KOPT-K1 (cell line): Measurements from ENCODE around the gene P4HB.

Experiments used
- H3K27ac ChIP-seq: fragments of 200-600 bp; sonication (generic); 2 replicates; pipeline ENCODE4 v1.5.1; 2016; ENCODE audit warnings: antibody characterized with exemption, mild to moderate bottlenecking, low read depth, low read length; ENCODE audit not compliant: poor library complexity, severe bottlenecking
- H3K36me3 ChIP-seq: fragments of 200-600 bp; sonication (generic); 2 replicates; pipeline ENCODE4 v1.5.1; 2017; ENCODE audit warnings: antibody characterized with exemption, mild to moderate bottlenecking, low read length, moderate library complexity; ENCODE audit not compliant: insufficient read depth
- H3K9me3 ChIP-seq: fragments of 200-600 bp; sonication (generic); 2 replicates; pipeline ENCODE4 v1.5.1; 2017; ENCODE audit warnings: antibody characterized with exemption, low read length, mild to moderate bottlenecking; ENCODE audit not compliant: insufficient read depth, poor library complexity, severe bottlenecking

Gene P4HB

GRCh38 chr17:81833921-81834830, 26.2 kb downstream of the P4HB start:
- H3K36me3 ChIP-seq: no peaks in the 10 kb centered on the region
- H3K27ac ChIP-seq: peak overlapping the region; percentile 97
- no peaks in the 10 kb centered on the region for H3K9me3 ChIP-seq

- H3K9me3 ChIP-seq: no peaks in the 10 kb centered on the region
- H3K36me3 ChIP-seq: no peaks in the 10 kb centered on the region
- peak within 1 kb of the TSS; percentile 97 for H3K27ac ChIP-seq
These were observed 27.0 kb downstream of the P4HB start, which contains the start of gene MCRIP1 for GRCh38 chr17:81833160-81833920. Gene MCRIP1 (minus strand): TSS chr17:81833291. CDS start chr17:81824506, 8,785 bp downstream.

GRCh38 chr17:81832608-81833159, 27.7 kb downstream of the P4HB start:
- H3K27ac ChIP-seq: peak overlapping the region; percentile 69
- no peaks in the 10 kb centered on the region for H3K36me3 ChIP-seq
- H3K9me3 ChIP-seq: no peaks in the 10 kb centered on the region

- Histone ChIP-seq H3K36me3 (no peaks in the 10 kb centered on the region), H3K9me3 (no peaks in the 10 kb centered on the region), H3K27ac (peak overlapping the region; percentile 69)
These were observed 28.3 kb downstream of the P4HB start for GRCh38 chr17:81831957-81832607.

- Histone ChIP-seq H3K9me3 (no peaks in the 10 kb centered on the region), H3K36me3 (no peaks in the 10 kb centered on the region), H3K27ac (peak overlapping the region; percentile 69)
These were observed 28.8 kb downstream of the P4HB start for GRCh38 chr17:81831563-81831956.

- Histone ChIP-seq H3K27ac (no peak overlapping the region), H3K36me3 (no peaks in the 10 kb centered on the region), H3K9me3 (no peaks in the 10 kb centered on the region)
These were observed 30.5 kb downstream of the P4HB start for GRCh38 chr17:81829858-81830257.

- H3K9me3 ChIP-seq: no peaks in the 10 kb centered on the region
- H3K36me3 ChIP-seq: no peaks in the 10 kb centered on the region
- H3K27ac ChIP-seq: no peak overlapping the region
These were observed 31.7 kb downstream of the P4HB start for GRCh38 chr17:81828656-81829055.

GRCh38 chr17:81825841-81826466, 34.4 kb downstream of the P4HB start:
- Histone ChIP-seq H3K36me3 (no peaks in the 10 kb centered on the region), H3K9me3 (no peaks in the 10 kb centered on the region), H3K27ac (no peak overlapping the region)

- no peaks in the 10 kb centered on the region for H3K9me3 ChIP-seq
- no peaks in the 10 kb centered on the region for H3K36me3 ChIP-seq
- H3K27ac ChIP-seq: no peak overlapping the region
These were observed 35.7 kb downstream of the P4HB start for GRCh38 chr17:81824595-81824994.

GRCh38 chr17:81823820-81824550, 36.4 kb downstream of the P4HB start:
- Histone ChIP-seq H3K9me3 (no peaks in the 10 kb centered on the region), H3K36me3 (no peaks in the 10 kb centered on the region), H3K27ac (no peak overlapping the region)

GRCh38 chr17:81822996-81823819, 37.1 kb downstream of the P4HB start:
- no peak overlapping the region for H3K27ac ChIP-seq
- no peaks in the 10 kb centered on the region for H3K9me3 ChIP-seq
- no peaks in the 10 kb centered on the region for H3K36me3 ChIP-seq

- H3K27ac ChIP-seq: peak overlapping the region; percentile 52
- no peaks in the 10 kb centered on the region for H3K36me3 ChIP-seq
- H3K9me3 ChIP-seq: no peaks in the 10 kb centered on the region
These were observed 38.1 kb downstream of the P4HB start for GRCh38 chr17:81822312-81822637.

GRCh38 chr17:81821603-81822311, 38.6 kb downstream of the P4HB start:
- Histone ChIP-seq H3K36me3 (no peaks in the 10 kb centered on the region), H3K27ac (peak overlapping the region; percentile 52), H3K9me3 (no peaks in the 10 kb centered on the region)
